Activated naive CD4-positive, alpha-beta T cell (primary cell): ENCODE results near the gene SLC26A8.

Experiments used
- DNase-seq, 4 experiments: peaks; one replicate each; lab custom pipeline; 2025; lab: John Stamatoyannopoulos, UW

Gene SLC26A8

GRCh38 chr6:36023996-36024795 is at the start of gene SLC26A8:
SLC26A8 (minus strand) TSS chr6:36024641; CDS start chr6:36019707, 4,934 bp downstream.
- DNase-seq = no peak

GRCh38 chr6:36073587-36073986 is 49.1 kb upstream of the SLC26A8 start:
- no peak for DNase-seq

- DNase-seq = no peak
These were observed 48.2 kb upstream of the SLC26A8 start for GRCh38 chr6:36072681-36073080.

GRCh38 chr6:36071714-36072113 is 47.3 kb upstream of the SLC26A8 start:
- no peak for DNase-seq

GRCh38 chr6:36071281-36071680 is 46.8 kb upstream of the SLC26A8 start:
- DNase-seq = no peak

- DNase-seq = no peak
These were observed 45.8 kb upstream of the SLC26A8 start for GRCh38 chr6:36070252-36070651.

- no peak for DNase-seq
These were observed 45.1 kb upstream of the SLC26A8 start for GRCh38 chr6:36069573-36069972.

GRCh38 chr6:36068586-36068985 is 44.1 kb upstream of the SLC26A8 start:
- no peak for DNase-seq

- DNase-seq = no peak
These were observed 43.6 kb upstream of the SLC26A8 start for GRCh38 chr6:36068012-36068392.

- DNase-seq = no peak
These were observed 43.1 kb upstream of the SLC26A8 start for GRCh38 chr6:36067374-36068011.

- no peak for DNase-seq
These were observed 42.4 kb upstream of the SLC26A8 start for GRCh38 chr6:36066817-36067216.

GRCh38 chr6:36065916-36066315 is 41.5 kb upstream of the SLC26A8 start:
- DNase-seq = no peak

GRCh38 chr6:36064770-36065396 is 40.4 kb upstream of the SLC26A8 start:
- DNase-seq = no peak

GRCh38 chr6:36063318-36064060 is 39.0 kb upstream of the SLC26A8 start:
- DNase-seq = no peak

- DNase-seq = no peak
These were observed 37.8 kb upstream of the SLC26A8 start for GRCh38 chr6:36062247-36062646.

GRCh38 chr6:36061236-36061635 is 36.8 kb upstream of the SLC26A8 start:
- DNase-seq = no peak

GRCh38 chr6:36056178-36056577 is 31.7 kb upstream of the SLC26A8 start:
- DNase-seq = no peak

GRCh38 chr6:36054956-36055355 is 30.5 kb upstream of the SLC26A8 start:
- DNase-seq = no peak

- DNase-seq = no peak
These were observed 30.0 kb upstream of the SLC26A8 start for GRCh38 chr6:36054415-36054814.

GRCh38 chr6:36053878-36054277 is 29.4 kb upstream of the SLC26A8 start:
- no peak for DNase-seq

GRCh38 chr6:36052097-36052496 is 27.7 kb upstream of the SLC26A8 start:
- no peak for DNase-seq

GRCh38 chr6:36050947-36051710 is 26.7 kb upstream of the SLC26A8 start:
- no peak for DNase-seq
